ENCODE data around the gene CHRM4. TPM values are rescaled to one million over a fixed set of nuclear protein-coding genes. Genes with fewer than 3 reads are reported as not detected.
"Not testable (repeated sequence)": the region's sequence is repeated elsewhere in the genome, so short reads cannot be mapped to it uniquely, and the experiment has no call there.

Gene CHRM4
- total RNA-seq, 1 donor from 2014 or later, result 1.3 TPM

GRCh38 chr11:46382646-46383403 lies 8.8 kb downstream of the CHRM4 start:
- intact Hi-C loops (cut with micrococcal nuclease), result loop anchor here (10.0 kb wide), 1 partner anchor 292 kb away; no protein-coding TSS in a partner anchor

DNA sequence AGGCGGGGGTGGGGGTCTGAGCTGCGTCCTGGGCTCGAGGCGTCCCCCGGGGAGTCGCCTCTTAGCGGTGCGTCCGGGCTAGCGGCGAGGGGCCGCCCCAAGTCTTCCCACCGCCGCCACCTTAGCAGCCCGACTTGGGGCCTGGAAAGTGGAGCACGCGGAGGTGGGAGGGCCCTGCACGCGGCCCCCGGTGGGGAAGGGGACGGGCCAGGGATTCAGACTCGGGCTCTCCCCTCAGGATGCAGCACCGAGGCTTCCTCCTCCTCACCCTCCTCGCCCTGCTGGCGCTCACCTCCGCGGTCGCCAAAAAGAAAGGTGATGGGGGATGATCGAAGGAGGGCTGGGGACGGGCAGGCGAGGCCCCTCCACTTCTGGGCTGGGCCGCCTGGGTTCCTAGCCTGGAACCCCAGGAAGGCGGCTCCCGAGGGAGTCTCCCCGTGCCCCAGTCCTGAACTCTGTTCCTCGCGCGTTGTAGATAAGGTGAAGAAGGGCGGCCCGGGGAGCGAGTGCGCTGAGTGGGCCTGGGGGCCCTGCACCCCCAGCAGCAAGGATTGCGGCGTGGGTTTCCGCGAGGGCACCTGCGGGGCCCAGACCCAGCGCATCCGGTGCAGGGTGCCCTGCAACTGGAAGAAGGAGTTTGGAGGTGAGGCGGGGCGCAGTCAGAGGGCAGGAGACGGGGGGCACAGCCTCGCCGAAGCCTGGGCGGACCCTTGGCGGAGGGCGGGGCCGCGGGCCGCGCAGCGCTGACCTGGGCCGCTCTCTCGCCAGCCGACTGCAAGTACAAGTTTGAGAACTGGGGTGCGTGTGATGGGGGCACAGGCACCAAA lies 9.5 kb downstream of the CHRM4 start:
- intact Hi-C loops (cut with micrococcal nuclease), result loop anchor here (1.0 to 10.0 kb wide), 2 partner anchors 7 to 293 kb away; no protein-coding TSS in a partner anchor

GRCh38 chr11:46381048-46381818 lies 10.3 kb downstream of the CHRM4 start, which contains the start of gene MDK:
Gene MDK, plus strand, starts transcription at chr11:46381669. Its CDS starts 389 bp downstream, at chr11:46382058.
- intact Hi-C loops (cut with micrococcal nuclease), result loop anchor here (1.0 to 10.0 kb wide), 2 partner anchors 8 to 294 kb away; no protein-coding TSS in a partner anchor

DNA sequence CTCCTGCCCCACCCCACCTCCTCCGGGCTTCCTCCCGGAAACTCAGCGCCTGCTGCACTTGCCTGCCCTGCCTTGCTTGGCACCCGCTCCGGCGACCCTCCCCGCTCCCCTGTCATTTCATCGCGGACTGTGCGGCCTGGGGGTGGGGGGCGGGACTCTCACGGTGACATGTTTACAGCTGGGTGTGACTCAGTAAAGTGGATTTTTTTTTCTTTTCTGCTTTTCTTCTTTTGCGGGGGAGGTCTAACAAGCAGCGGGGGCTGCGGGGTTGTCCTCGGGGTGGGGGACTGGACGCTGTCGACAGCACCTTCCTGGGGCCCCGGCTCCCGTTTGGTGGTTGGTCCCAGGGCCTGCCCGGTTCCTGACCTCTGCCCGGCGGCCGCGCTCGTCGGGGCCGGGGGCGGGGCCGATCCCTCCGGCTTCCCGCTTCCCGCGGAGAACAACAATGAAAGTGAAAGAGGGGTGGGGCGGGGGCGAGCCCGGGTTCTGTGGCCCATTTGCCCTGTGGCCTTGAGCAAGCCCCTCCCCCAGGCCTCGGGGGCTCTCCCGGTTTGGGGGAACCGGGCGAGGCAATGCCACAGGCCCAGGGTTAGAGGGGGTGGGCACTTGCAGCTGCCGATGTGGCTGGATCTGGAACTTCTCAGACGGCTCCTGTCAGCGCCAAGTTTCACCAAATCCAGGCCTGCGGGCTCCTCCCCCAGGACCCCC lies 11.1 kb downstream of the CHRM4 start:
- intact Hi-C loops (cut with micrococcal nuclease), result loop anchor here (1.0 to 10.0 kb wide), 4 partner anchors 9 to 294 kb away; partner anchors contain the start of gene DGKZ

GRCh38 chr11:46379482-46380293 lies 11.9 kb downstream of the CHRM4 start:
- intact Hi-C loops (cut with micrococcal nuclease), result loop anchor here (1.0 to 10.0 kb wide), 3 partner anchors 27 to 295 kb away; partner anchors contain the start of gene DGKZ

DNA sequence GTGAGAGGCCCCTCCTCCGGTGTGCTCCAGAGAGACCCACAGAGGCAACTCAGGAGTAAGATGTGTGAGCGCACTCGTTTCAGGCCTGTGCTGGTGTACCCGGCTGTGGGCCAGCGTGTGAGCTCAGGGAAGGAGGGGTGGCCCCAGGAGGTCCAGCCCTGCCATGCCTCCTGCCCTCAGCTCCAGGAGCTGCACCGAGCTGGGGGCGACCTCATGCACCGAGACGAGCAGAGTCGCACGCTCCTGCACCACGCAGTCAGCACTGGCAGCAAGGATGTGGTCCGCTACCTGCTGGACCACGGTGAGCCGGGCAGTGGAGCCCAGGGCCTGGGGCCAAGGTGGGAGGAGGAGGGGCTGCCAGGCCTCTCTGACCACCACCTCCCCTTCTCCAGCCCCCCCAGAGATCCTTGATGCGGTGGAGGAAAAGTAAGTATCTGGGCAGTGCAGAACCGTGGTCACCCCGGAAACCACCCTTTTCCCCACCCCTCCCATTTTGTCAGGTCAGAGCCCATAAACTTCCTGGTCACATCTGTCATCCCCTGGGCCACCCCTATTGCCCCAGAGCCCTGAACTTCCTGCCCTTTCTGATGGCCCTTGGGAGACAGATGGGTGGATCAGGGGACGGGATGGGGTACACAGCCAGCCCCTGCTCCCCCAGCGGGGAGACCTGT lies 12.6 kb downstream of the CHRM4 start:
- intact Hi-C loops (cut with micrococcal nuclease), result no loop called here

GRCh38 chr11:46378296-46378695 lies 13.3 kb downstream of the CHRM4 start:
- intact Hi-C loops (cut with micrococcal nuclease), result no loop called here

DNA sequence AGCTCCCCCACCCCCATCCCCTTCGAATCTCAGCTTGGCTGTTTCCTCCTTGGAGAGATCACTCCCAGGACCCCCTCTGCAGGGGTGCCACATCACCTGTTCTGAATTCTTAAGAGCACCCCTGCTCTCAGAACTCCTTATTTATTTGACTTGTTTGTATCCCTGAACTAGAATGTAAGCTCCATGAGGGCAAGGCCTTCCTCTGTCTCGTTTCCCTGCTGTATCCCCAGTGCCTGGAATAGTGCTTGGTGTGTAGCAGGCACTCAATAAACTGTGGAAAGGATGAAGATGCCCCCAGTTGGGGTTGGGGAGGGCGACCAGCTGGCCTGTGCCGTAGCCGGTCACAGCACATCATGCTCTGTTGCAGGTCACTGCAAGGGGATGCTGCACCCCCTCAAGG lies 13.7 kb downstream of the CHRM4 start:
- intact Hi-C loops (cut with micrococcal nuclease), result no loop called here

- intact Hi-C loops (cut with micrococcal nuclease), result no loop called here
These were observed 14.3 kb downstream of the CHRM4 start for GRCh38 chr11:46377290-46377689.

- intact Hi-C loops (cut with micrococcal nuclease), result no loop called here
These were observed 15.1 kb downstream of the CHRM4 start for GRCh38 chr11:46376258-46377050.

- intact Hi-C loops (cut with micrococcal nuclease), result no loop called here
These were observed 16.0 kb downstream of the CHRM4 start for GRCh38 chr11:46375392-46376101.

GRCh38 chr11:46374815-46375214 lies 16.8 kb downstream of the CHRM4 start:
- intact Hi-C loops (cut with micrococcal nuclease), result no loop called here

DNA sequence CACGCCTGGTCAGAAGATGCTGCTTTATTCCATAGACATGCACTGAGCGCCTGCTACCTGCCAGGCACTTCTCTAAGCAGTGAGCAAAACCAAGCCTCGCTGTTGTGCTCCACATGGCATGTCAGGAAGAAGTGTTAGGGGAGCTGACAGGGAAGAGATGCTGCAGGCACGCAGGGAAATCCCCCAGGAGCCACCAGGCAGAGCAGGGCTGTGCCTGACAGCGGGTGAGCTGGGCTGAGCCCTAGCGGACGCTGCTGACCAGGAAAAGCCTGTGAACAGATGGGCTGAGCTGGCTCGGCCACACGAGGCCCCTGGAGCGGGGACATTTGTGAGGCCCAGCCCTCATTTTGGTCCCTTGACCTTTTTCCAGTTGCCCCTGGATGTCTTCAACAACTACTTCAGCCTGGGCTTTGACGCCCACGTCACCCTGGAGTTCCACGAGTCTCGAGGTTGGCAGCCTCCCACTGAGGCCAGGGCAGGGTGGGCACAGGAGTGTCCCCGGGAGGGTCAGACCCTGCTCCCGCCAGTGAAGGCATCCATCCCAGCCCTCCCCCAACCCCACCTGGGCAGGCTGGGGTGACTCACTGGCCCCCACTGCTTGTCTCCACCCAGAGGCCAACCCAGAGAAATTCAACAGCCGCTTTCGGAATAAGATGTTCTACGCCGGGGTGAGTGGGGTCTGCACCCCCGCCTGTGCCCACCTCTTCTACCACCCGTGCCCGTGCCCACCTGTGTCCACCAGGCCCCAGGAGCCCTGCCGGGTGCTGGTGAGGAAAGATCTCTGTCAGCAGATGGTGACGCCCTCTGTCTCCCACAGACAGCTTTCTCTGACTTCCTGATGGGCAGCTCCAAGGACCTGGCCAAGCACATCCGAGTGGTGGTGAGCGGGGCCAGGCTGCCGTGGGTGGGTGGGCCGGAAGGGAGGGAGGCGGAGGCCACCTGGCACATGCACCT lies 17.5 kb downstream of the CHRM4 start:
- intact Hi-C loops (cut with micrococcal nuclease), result no loop called here

DNA sequence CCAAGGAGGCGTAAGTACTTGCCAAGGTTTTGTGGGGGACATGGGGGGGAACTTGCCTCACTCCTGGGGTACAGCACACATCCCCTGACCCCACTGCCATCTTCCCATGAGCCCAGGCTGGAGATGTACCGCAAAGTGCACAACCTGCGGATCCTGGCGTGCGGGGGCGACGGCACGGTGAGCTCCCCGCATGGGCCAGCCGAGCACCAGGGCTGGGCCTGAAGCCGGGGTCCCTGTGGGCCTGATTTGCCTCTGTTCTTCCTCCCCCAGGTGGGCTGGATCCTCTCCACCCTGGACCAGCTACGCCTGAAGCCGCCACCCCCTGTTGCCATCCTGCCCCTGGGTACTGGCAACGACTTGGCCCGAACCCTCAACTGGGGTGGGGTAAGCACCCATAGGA lies 19.1 kb downstream of the CHRM4 start:
- intact Hi-C loops (cut with micrococcal nuclease), result not testable (repeated sequence)

DNA sequence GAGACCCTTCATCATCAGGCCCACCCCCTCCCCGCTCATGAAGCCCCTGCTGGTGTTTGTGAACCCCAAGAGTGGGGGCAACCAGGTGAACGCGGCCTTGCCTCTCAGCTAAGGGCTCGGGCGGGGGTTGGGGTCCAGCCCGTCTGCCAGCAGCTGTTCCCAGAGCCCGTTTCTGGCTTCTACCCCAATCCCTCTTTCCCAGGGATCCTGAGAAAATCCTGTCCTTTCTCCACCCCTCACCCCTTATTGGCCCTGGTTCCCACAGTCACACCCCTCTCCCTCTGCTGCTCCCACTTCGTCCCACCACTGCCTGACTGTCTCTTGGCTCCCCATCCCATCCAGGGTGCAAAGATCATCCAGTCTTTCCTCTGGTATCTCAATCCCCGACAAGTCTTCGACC lies 19.5 kb downstream of the CHRM4 start:
- intact Hi-C loops (cut with micrococcal nuclease), result no loop called here

DNA sequence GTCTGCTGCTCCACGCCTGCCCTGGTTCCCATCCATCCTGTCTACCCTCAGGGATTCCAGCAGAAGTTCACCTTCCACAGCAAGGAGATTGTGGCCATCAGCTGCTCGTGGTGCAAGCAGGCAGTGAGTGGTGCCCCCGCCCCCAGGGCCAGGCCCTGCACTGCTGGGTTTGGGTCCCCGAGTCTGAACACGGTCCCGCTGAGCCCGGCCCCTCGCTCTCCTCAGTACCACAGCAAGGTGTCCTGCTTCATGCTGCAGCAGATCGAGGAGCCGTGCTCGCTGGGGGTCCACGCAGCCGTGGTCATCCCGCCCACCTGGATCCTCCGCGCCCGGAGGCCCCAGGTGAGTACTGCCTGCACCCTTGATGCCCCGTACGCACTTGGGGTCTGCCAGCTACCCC lies 20.3 kb downstream of the CHRM4 start:
- intact Hi-C loops (cut with micrococcal nuclease), result not testable (repeated sequence)

GRCh38 chr11:46370253-46370652 lies 21.3 kb downstream of the CHRM4 start:
- intact Hi-C loops (cut with micrococcal nuclease), result no loop called here
